Liver (tissue), 9 donors: ENCODE results near the gene TYRO3. TPM values are rescaled to one million over a fixed set of nuclear protein-coding genes. Genes with fewer than 3 reads are reported as not detected.

Source experiments
- DNase-seq: peaks from one replicate; pipeline ENCODE4 v3.0.0-alpha.2; 2017; ENCODE audit warnings: low spot score
- H3K27ac ChIP-seq, 2 donors: one replicate each; pipeline ENCODE4 v1.7.0; 2013; ENCODE audit warnings: inconsistent platforms in 2 of 2, low read length in 2 of 2, control low read depth in 1 of 2, low read depth in 1 of 2, mild to moderate bottlenecking in 1 of 2
- H3K27me3 ChIP-seq, 4 donors: one replicate each; pipeline versions ENCODE4 v1.6.1 to v1.7.0; 2013; ENCODE audit warnings: low read length in 3 of 4, inconsistent platforms in 1 of 4, mild to moderate bottlenecking in 1 of 4, moderate library complexity in 1 of 4; ENCODE audit not compliant: control insufficient read depth in 4 of 4, insufficient read depth in 4 of 4
- H3K36me3 ChIP-seq, 4 donors: one replicate each; pipeline versions ENCODE4 v1.6.1 to v1.7.0; 2013; ENCODE audit warnings: low read length in 3 of 4, mild to moderate bottlenecking in 3 of 4, low read depth in 1 of 4, moderate library complexity in 1 of 4; ENCODE audit not compliant: control insufficient read depth in 4 of 4, insufficient read depth in 3 of 4
- H3K4me1 ChIP-seq, 4 donors: one replicate each; pipeline versions ENCODE4 v1.6.1 to v1.7.0; 2013; ENCODE audit warnings: low read length in 3 of 4, mild to moderate bottlenecking in 3 of 4, moderate library complexity in 1 of 4; ENCODE audit not compliant: control insufficient read depth in 4 of 4, insufficient read depth in 4 of 4
- H3K4me3 ChIP-seq, 3 donors: one replicate each; pipeline versions ENCODE4 v1.6.1 to v1.7.0; 2013; ENCODE audit warnings: low read length in 3 of 3, control low read depth in 1 of 3, low read depth in 1 of 3, mild to moderate bottlenecking in 1 of 3
- H3K9ac ChIP-seq, 2 donors: one replicate each; pipeline ENCODE4 v1.7.0; 2013; ENCODE audit warnings: low read length in 2 of 2, mild to moderate bottlenecking in 2 of 2, moderate library complexity in 2 of 2, control low read depth in 1 of 2, low read depth in 1 of 2
- H3K9me3 ChIP-seq, 4 donors: one replicate each; pipeline versions ENCODE4 v1.6.1 to v1.7.0; 2013; ENCODE audit warnings: low read length in 3 of 4; ENCODE audit not compliant: control insufficient read depth in 4 of 4
- ATF3 ChIP-seq: IDR thresholded peaks from 2 replicates; pipeline ENCODE4 v1.6.1; 2016; ENCODE audit warnings: antibody characterized with exemption
- EGR1 ChIP-seq, 2 donors: IDR thresholded peaks; 2 replicates each; pipeline ENCODE4 v1.6.1; 2016 to 2018; ENCODE audit warnings: antibody characterized with exemption in 2 of 2, low read depth in 2 of 2
- FOXA1 ChIP-seq: IDR thresholded peaks from 2 replicates; pipeline ENCODE4 v1.6.1; 2016; ENCODE audit warnings: antibody characterized with exemption
- FOXA2 ChIP-seq: IDR thresholded peaks from 2 replicates; pipeline ENCODE4 v1.6.1; 2016; ENCODE audit warnings: antibody characterized with exemption
- GABPA ChIP-seq, 2 donors: IDR thresholded peaks in 1 of 2; conservative IDR thresholded peaks in 1 of 2; 2 replicates each; pipeline ENCODE4 v1.6.1; 2016; ENCODE audit warnings: antibody characterized with exemption in 2 of 2, mild to moderate bottlenecking in 1 of 2, moderate library complexity in 1 of 2
- HNF4G ChIP-seq: IDR thresholded peaks from 2 replicates; pipeline ENCODE4 v1.6.1; 2016; ENCODE audit warnings: antibody characterized with exemption
- JUND ChIP-seq, 2 donors: IDR thresholded peaks; 2 replicates each; pipeline ENCODE4 v1.6.1; 2016; ENCODE audit warnings: antibody characterized with exemption in 2 of 2
- NR2F2 ChIP-seq: IDR thresholded peaks from 2 replicates; pipeline ENCODE4 v1.6.1; 2016; ENCODE audit warnings: antibody characterized with exemption
- RAD21 ChIP-seq, 2 donors: IDR thresholded peaks; 2 replicates each; pipeline ENCODE4 v1.6.1; 2016; ENCODE audit warnings: antibody characterized with exemption in 2 of 2, mild to moderate bottlenecking in 2 of 2
- RXRA ChIP-seq, 2 donors: IDR thresholded peaks; 2 replicates each; pipeline ENCODE4 v1.6.1; 2017 to 2018; ENCODE audit warnings: antibody characterized with exemption in 2 of 2, mild to moderate bottlenecking in 1 of 2
- SP1 ChIP-seq: IDR thresholded peaks from 2 replicates; pipeline ENCODE4 v1.6.1; 2018; ENCODE audit warnings: antibody characterized with exemption, mild to moderate bottlenecking
- YY1 ChIP-seq: IDR thresholded peaks from 2 replicates; pipeline ENCODE4 v1.6.1; 2016; ENCODE audit warnings: antibody characterized with exemption, mild to moderate bottlenecking
- WGBS: extraction: QIAGEN DNeasy Blood & Tissue Kit; methylation state at CpG from one replicate; pipeline ENCODE4 v1.1.7; 2013; 5-methylcytosine and 5-hydroxymethylcytosine counted together
- polyA plus RNA-seq, 2 donors: library from polyadenylated mRNA; stranded (reverse) in 1 of 2; unstranded in 1 of 2; fragments of 200-250 nt in 1 of 2; fragments of >200 nt in 1 of 2; fragmentation: Nextera tagmentation in 1 of 2; extraction: Ambion mirVana in 1 of 2; gene quantifications; one replicate each; pipeline versions ENCODE4 v1.2.1 to v1.2.3, GENCODE V29; 2013 to 2015
- total RNA-seq, 2 donors: library from RNA; depleted of rRNA; stranded (reverse); fragments of >200 nt; gene quantifications; one replicate each; pipeline ENCODE4 v1.2.3, GENCODE V29; 2014
- TF ChIP-seq, protein P1 (sequence below): IDR thresholded peaks from 2 replicates; pipeline ENCODE4 v1.6.1; 2016; ENCODE audit warnings: antibody characterized with exemption
- TF ChIP-seq, protein P2 (sequence below): IDR thresholded peaks from 2 replicates; pipeline ENCODE4 v1.6.1; 2016; ENCODE audit warnings: antibody characterized with exemption, mild to moderate bottlenecking
- donor health status: healthy.
- donor health status: healthy.
- donor health status: healthy.
- donor health status: healthy.
- donor health status: healthy.

TYRO3 gene
- total and polyA plus RNA-seq, 4 donors = 1.1 to 2.3 (median 2.3) TPM

- no peak for DNase-seq
- peaks cover 0 to 2% (median 0%) of the 10 kb centered on the region in 4 donors for H3K36me3 ChIP-seq
Measured at GRCh38 chr15:41570764-41571163, 11.8 kb downstream of the TYRO3 start.

GRCh38 chr15:41571948-41572347, 12.9 kb downstream of the TYRO3 start:
- Histone ChIP-seq H3K27ac (no peak overlapping the region), H3K36me3 (peaks cover 0 to 2% (median 0%) of the 10 kb centered on the region in 4 donors), H3K27me3 (no peaks in the 10 kb centered on the region), H3K4me3 (no peak overlapping the region), H3K4me1 (peaks cover 0 to 4% (median 0%) of the 10 kb centered on the region in 4 donors), H3K9me3 (no peaks in the 10 kb centered on the region), H3K9ac (no peak overlapping the region)
- DNase-seq = no peak
- WGBS = 98% methylated on average over 3 of the region's 3 CpGs
- TF ChIP-seq EGR1 (IDR thresholded peaks at IDR 0.05; ENCODE audit: low read depth in 2 of 2) = no peak
- TF ChIP-seq FOXA2 = no peak
- no peak for TF ChIP-seq JUND (IDR thresholded peaks at IDR 0.05)
- TF ChIP-seq SP1 = no peak
- TF ChIP-seq, protein P1, sequence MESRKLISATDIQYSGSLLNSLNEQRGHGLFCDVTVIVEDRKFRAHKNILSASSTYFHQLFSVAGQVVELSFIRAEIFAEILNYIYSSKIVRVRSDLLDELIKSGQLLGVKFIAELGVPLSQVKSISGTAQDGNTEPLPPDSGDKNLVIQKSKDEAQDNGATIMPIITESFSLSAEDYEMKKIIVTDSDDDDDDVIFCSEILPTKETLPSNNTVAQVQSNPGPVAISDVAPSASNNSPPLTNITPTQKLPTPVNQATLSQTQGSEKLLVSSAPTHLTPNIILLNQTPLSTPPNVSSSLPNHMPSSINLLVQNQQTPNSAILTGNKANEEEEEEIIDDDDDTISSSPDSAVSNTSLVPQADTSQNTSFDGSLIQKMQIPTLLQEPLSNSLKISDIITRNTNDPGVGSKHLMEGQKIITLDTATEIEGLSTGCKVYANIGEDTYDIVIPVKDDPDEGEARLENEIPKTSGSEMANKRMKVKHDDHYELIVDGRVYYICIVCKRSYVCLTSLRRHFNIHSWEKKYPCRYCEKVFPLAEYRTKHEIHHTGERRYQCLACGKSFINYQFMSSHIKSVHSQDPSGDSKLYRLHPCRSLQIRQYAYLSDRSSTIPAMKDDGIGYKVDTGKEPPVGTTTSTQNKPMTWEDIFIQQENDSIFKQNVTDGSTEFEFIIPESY = no peak
- no peak for TF ChIP-seq RXRA (IDR thresholded peaks at IDR 0.05)
- TF ChIP-seq YY1 = no peak
- no peak for TF ChIP-seq HNF4G
- no peak for TF ChIP-seq ATF3
- no peak for TF ChIP-seq FOXA1
- no peak for TF ChIP-seq NR2F2
- no peak for TF ChIP-seq RAD21 (IDR thresholded peaks at IDR 0.05)

More at GRCh38 chr15:41570764-41571163, 11.8 kb downstream of the TYRO3 start:
- WGBS = 93% methylated on average over 3 of the region's 3 CpGs
- Histone ChIP-seq H3K27ac (no peak overlapping the region), H3K4me3 (no peak overlapping the region), H3K9me3 (no peaks in the 10 kb centered on the region), H3K4me1 (peaks cover 0 to 4% (median 0%) of the 10 kb centered on the region in 4 donors), H3K9ac (no peak overlapping the region), H3K27me3 (no peaks in the 10 kb centered on the region)
- TF ChIP-seq GABPA (IDR thresholded peaks at IDR 0.05 in 1 of 2, conservative IDR thresholded peaks at IDR 0.05 in 1 of 2) = no peak
- no peak for TF ChIP-seq FOXA2
- TF ChIP-seq RXRA (IDR thresholded peaks at IDR 0.05) = no peak
- no peak for TF ChIP-seq NR2F2
- TF ChIP-seq, protein P2, sequence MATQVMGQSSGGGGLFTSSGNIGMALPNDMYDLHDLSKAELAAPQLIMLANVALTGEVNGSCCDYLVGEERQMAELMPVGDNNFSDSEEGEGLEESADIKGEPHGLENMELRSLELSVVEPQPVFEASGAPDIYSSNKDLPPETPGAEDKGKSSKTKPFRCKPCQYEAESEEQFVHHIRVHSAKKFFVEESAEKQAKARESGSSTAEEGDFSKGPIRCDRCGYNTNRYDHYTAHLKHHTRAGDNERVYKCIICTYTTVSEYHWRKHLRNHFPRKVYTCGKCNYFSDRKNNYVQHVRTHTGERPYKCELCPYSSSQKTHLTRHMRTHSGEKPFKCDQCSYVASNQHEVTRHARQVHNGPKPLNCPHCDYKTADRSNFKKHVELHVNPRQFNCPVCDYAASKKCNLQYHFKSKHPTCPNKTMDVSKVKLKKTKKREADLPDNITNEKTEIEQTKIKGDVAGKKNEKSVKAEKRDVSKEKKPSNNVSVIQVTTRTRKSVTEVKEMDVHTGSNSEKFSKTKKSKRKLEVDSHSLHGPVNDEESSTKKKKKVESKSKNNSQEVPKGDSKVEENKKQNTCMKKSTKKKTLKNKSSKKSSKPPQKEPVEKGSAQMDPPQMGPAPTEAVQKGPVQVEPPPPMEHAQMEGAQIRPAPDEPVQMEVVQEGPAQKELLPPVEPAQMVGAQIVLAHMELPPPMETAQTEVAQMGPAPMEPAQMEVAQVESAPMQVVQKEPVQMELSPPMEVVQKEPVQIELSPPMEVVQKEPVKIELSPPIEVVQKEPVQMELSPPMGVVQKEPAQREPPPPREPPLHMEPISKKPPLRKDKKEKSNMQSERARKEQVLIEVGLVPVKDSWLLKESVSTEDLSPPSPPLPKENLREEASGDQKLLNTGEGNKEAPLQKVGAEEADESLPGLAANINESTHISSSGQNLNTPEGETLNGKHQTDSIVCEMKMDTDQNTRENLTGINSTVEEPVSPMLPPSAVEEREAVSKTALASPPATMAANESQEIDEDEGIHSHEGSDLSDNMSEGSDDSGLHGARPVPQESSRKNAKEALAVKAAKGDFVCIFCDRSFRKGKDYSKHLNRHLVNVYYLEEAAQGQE = no peak
